Suppressor macrophage treated with lipopolysaccharide for 4 hours (primary cell): ENCODE measurements around the gene PRDM11.
A peak's percentile ranks its signal among the peaks of the same experiment; 100 is the strongest.
"Not testable (repeated sequence)": the region's sequence is repeated elsewhere in the genome, so short reads cannot be mapped to it uniquely, and the experiment has no call there.

Experiments used
- DNase-seq: peaks from one replicate; pipeline ENCODE4 v3.0.0-alpha.2; 2020

The PRDM11 gene

GRCh38 chr11:45237711-45238315 lies 91.4 kb downstream of the PRDM11 start:
- no peak for DNase-seq

- no peak for DNase-seq
Measured at GRCh38 chr11:45238724-45239123, 92.3 kb downstream of the PRDM11 start.

GRCh38 chr11:45239733-45240132 lies 93.3 kb downstream of the PRDM11 start:
- no peak for DNase-seq

- no peak for DNase-seq
Measured at GRCh38 chr11:45243967-45244366, 97.5 kb downstream of the PRDM11 start.

- DNase-seq: no peak
Measured at GRCh38 chr11:45245218-45246045, 99.0 kb downstream of the PRDM11 start.

- no peak for DNase-seq
Measured at GRCh38 chr11:45246241-45246640, 99.8 kb downstream of the PRDM11 start.

GRCh38 chr11:45247433-45247832 lies 101.0 kb downstream of the PRDM11 start:
- DNase-seq: no peak

GRCh38 chr11:45248501-45249011 lies 102.1 kb downstream of the PRDM11 start:
- DNase-seq: no peak

GRCh38 chr11:45249372-45249771 lies 102.9 kb downstream of the PRDM11 start:
- not testable (repeated sequence) for DNase-seq

GRCh38 chr11:45250035-45250718 lies 103.7 kb downstream of the PRDM11 start:
- no peak for DNase-seq

GRCh38 chr11:45252134-45252856 lies 105.9 kb downstream of the PRDM11 start:
- peak; percentile 25 for DNase-seq

GRCh38 chr11:45252877-45253276 lies 106.4 kb downstream of the PRDM11 start:
- no peak for DNase-seq

GRCh38 chr11:45253640-45254039 lies 107.2 kb downstream of the PRDM11 start:
- no peak for DNase-seq

- DNase-seq: no peak
Measured at GRCh38 chr11:45254070-45254469, 107.6 kb downstream of the PRDM11 start.

GRCh38 chr11:45258982-45259530 lies 112.6 kb downstream of the PRDM11 start:
- DNase-seq: no peak

- no peak for DNase-seq
Measured at GRCh38 chr11:45259592-45259991, 113.2 kb downstream of the PRDM11 start.

GRCh38 chr11:45260071-45260470 lies 113.6 kb downstream of the PRDM11 start:
- DNase-seq: no peak

- DNase-seq: no peak
Measured at GRCh38 chr11:45262900-45263299, 116.5 kb downstream of the PRDM11 start.

- DNase-seq: no peak
Measured at GRCh38 chr11:45263773-45264172, 117.3 kb downstream of the PRDM11 start.

- no peak for DNase-seq
Measured at GRCh38 chr11:45264839-45265515, 118.5 kb downstream of the PRDM11 start.

- DNase-seq: no peak
Measured at GRCh38 chr11:45265969-45266675, 119.7 kb downstream of the PRDM11 start.

- DNase-seq: no peak
Measured at GRCh38 chr11:45266676-45267020, 120.2 kb downstream of the PRDM11 start.
